ENCODE results near the gene C16orf92.

The C16orf92 gene

GRCh38 chr16:30068750-30069610 is 46.0 kb downstream of the C16orf92 start (continued):
- TF ChIP-seq ZNF70 (CRISPR knock-in tag; IDR thresholded peaks at IDR 0.05), result no peak

GRCh38 chr16:30069611-30070462 is 46.8 kb downstream of the C16orf92 start:
- ATAC-seq, result no peak
- TF ChIP-seq ZC3H10 (CRISPR knock-in tag; IDR thresholded peaks at IDR 0.05), result no peak

DNA sequence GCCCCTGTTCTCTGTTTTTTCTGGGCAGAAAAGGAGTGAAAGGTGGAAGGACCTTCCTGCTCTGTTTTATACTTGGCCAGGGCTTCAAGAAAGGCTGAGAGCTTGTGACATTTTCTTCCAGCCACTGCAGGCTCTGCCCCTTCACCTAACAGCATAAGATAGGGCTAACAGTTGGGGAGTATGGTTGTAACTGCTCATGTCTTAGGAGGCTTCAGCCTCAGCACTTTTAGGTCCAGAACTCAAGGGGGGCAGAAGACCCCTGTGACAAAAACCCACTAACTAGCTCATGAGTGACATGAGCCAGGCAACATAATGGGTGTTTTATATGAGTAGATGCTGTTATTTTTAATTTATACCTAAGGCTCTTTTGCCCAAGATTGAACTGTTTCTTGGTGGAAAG is 47.5 kb downstream of the C16orf92 start:
- no peak for ATAC-seq

More for the DNA sequence above, 47.5 kb downstream of the C16orf92 start:
- TF ChIP-seq, protein P1, sequence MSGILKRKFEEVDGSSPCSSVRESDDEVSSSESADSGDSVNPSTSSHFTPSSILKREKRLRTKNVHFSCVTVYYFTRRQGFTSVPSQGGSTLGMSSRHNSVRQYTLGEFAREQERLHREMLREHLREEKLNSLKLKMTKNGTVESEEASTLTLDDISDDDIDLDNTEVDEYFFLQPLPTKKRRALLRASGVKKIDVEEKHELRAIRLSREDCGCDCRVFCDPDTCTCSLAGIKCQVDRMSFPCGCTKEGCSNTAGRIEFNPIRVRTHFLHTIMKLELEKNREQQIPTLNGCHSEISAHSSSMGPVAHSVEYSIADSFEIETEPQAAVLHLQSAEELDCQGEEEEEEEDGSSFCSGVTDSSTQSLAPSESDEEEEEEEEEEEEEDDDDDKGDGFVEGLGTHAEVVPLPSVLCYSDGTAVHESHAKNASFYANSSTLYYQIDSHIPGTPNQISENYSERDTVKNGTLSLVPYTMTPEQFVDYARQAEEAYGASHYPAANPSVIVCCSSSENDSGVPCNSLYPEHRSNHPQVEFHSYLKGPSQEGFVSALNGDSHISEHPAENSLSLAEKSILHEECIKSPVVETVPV (CRISPR knock-in tag; IDR thresholded peaks at IDR 0.05), result no peak
- TF ChIP-seq TOX (CRISPR knock-in tag; IDR thresholded peaks at IDR 0.05; ENCODE audit: borderline replicate concordance) (no peak), RARB (CRISPR knock-in tag; IDR thresholded peaks at IDR 0.05) (no peak), GLIS3 (CRISPR knock-in tag; IDR thresholded peaks at IDR 0.05) (no peak), ZC3H10 (CRISPR knock-in tag; IDR thresholded peaks at IDR 0.05) (no peak), ZNF70 (CRISPR knock-in tag; IDR thresholded peaks at IDR 0.05) (no peak), PPARA (CRISPR knock-in tag; IDR thresholded peaks at IDR 0.05; ENCODE audit: borderline replicate concordance) (no peak), ESRRG (CRISPR knock-in tag; IDR thresholded peaks at IDR 0.05) (no peak), OSR1 (CRISPR knock-in tag; IDR thresholded peaks at IDR 0.05) (no peak), TSHZ2 (CRISPR knock-in tag; IDR thresholded peaks at IDR 0.05) (no peak), ZNF8 (CRISPR knock-in tag; IDR thresholded peaks at IDR 0.05) (no peak), ISL1 (CRISPR knock-in tag; IDR thresholded peaks at IDR 0.05) (no peak), ZFP30 (CRISPR knock-in tag; IDR thresholded peaks at IDR 0.05) (no peak), ZFP3 (CRISPR knock-in tag; IDR thresholded peaks at IDR 0.05) (no peak), CSDC2 (CRISPR knock-in tag; IDR thresholded peaks at IDR 0.05) (no peak), TCF4 (CRISPR knock-in tag; IDR thresholded peaks at IDR 0.05; ENCODE audit: borderline replicate concordance) (no peak), SNAI2 (CRISPR knock-in tag; IDR thresholded peaks at IDR 0.05) (no peak), ZNF565 (CRISPR knock-in tag; conservative IDR thresholded peaks at IDR 0.05; ENCODE audit: low read depth) (no peak)
- TF ChIP-seq, protein P2, sequence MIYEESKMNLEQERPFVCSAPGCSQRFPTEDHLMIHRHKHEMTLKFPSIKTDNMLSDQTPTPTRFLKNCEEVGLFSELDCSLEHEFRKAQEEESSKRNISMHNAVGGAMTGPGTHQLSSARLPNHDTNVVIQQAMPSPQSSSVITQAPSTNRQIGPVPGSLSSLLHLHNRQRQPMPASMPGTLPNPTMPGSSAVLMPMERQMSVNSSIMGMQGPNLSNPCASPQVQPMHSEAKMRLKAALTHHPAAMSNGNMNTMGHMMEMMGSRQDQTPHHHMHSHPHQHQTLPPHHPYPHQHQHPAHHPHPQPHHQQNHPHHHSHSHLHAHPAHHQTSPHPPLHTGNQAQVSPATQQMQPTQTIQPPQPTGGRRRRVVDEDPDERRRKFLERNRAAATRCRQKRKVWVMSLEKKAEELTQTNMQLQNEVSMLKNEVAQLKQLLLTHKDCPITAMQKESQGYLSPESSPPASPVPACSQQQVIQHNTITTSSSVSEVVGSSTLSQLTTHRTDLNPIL (CRISPR knock-in tag; IDR thresholded peaks at IDR 0.05; ENCODE audit: low read depth), result no peak
- TF ChIP-seq, protein P3, sequence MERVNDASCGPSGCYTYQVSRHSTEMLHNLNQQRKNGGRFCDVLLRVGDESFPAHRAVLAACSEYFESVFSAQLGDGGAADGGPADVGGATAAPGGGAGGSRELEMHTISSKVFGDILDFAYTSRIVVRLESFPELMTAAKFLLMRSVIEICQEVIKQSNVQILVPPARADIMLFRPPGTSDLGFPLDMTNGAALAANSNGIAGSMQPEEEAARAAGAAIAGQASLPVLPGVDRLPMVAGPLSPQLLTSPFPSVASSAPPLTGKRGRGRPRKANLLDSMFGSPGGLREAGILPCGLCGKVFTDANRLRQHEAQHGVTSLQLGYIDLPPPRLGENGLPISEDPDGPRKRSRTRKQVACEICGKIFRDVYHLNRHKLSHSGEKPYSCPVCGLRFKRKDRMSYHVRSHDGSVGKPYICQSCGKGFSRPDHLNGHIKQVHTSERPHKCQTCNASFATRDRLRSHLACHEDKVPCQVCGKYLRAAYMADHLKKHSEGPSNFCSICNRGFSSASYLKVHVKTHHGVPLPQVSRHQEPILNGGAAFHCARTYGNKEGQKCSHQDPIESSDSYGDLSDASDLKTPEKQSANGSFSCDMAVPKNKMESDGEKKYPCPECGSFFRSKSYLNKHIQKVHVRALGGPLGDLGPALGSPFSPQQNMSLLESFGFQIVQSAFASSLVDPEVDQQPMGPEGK (CRISPR knock-in tag; IDR thresholded peaks at IDR 0.05; ENCODE audit: borderline replicate concordance), result no peak
